Bone marrow (tissue), 2 donors: ENCODE results near the gene FARS2.

Experiments
- DNase-seq, 2 donors: peaks; one replicate each; lab custom pipeline; 2025; lab: John Stamatoyannopoulos, UW

The FARS2 gene

DNA sequence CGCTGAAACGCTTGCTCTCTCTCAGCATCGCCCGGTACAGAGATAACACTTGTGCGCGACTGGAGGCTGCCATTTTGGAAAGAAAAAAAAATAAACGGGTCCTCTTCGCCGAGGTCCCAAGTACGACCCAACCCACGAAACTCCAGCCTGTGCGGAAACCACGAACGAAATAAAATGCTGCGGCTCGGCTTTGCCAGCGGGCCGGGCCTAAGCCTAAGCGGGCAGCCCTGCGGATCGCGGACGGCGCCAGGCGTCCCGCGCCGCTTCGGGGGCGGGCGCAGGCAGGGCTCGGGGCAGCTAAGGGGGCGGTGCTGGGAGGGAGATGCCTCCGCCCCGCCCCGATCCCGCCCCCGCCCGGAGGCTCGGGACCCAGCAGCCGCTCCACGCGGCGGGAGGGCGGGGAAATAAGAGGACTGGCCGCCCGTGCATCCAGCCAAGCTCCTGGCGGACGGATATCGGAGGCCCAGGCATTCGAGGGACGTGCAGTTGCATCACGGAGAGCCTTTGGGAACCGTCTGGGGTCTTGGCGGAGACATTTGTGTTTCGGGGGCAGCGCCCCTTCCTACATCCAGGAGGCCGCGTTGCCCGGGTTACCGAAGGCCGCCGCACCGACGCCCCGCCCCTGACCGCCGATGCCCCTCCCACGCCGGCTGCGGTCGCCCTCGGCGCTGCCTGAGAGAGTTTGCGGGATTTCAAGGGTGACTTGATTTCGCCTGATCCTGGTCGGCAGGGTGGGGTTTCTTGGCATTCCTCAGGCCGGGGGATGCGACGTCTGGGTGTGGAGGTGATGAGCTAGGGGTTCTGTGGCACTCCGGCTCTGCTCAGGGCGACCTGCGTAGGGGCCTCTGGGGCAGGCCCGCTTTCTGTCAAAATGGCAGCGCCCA lies at the start of gene FARS2, which contains the start of gene LYRM4:
TSS of gene FARS2 (plus strand) at position 853 of the 884 bp plus-strand sequence.
TSS of gene LYRM4 (minus strand) at position 290 of the 884 bp plus-strand sequence. CDS start at position 73, 217 bp downstream.
- peak; percentile 78 to 94 for DNase-seq

DNA sequence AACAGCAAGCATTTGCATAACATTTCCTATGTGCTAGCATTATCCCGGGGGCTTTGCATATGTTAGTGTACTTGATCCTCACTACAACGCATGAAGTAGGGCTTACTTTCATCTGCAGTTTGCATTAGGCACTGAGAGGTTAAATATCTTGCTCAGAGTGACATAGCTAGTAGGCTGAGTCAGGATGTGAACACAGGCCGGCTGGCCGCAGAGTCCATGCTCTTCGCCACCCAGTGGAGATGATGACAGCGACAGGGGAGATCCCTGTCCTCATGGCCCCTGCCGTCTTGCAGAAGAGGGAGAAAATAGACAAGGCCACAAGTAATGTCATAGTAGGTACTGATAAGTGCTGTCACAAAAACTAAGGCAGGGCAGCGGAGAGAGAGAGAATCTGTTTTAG lies 47.5 kb upstream of the FARS2 start:
- no peak for DNase-seq

DNA sequence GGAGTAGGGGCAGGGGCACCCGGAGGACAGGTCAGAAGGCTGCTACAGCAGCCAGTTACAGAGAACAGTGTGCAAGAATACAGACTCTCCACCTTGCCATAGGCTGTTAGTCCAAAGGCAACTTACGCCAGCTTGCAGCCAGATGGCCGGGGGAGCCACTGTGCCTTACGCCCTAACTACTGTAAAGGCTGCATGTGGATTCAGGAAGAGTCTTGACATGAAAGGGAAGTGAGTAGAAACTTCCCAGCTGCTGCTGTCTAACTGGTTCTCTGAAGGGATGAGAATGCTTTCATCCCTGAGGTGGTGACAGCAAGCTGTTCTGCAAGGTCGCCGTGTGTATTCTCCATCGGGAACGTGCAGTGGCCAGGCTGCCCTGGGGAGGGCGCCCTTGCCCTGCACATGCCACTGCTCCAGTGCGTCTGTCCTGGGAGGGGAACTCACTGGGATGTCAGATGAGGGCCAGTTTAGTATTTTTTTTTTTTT lies 46.7 kb upstream of the FARS2 start:
- no peak for DNase-seq

GRCh38 chr6:5215159-5215558 lies 46.2 kb upstream of the FARS2 start:
- DNase-seq = peak in 1 of 2 donors; percentile 8

GRCh38 chr6:5215799-5216198 lies 45.5 kb upstream of the FARS2 start:
- DNase-seq = no peak

DNA sequence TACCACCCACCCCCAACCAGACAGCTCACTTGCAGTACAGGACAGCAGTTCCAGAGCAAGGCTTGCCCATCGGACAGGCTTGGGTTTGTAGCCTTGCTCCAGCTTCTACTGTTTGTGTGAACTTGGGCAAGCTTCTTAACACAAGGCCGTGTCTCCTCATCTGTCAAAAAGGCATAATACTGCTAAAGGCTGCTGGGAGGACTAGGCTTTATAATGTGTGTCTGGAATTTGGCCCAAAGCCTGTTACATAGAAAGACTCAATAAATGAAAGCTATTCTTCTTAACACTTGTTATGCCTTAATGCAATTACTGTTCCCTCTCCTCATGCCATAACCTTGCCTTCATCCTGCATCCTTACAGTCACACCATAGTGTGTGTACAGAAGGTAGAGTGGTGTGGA lies 44.0 kb upstream of the FARS2 start:
- DNase-seq = no peak

DNA sequence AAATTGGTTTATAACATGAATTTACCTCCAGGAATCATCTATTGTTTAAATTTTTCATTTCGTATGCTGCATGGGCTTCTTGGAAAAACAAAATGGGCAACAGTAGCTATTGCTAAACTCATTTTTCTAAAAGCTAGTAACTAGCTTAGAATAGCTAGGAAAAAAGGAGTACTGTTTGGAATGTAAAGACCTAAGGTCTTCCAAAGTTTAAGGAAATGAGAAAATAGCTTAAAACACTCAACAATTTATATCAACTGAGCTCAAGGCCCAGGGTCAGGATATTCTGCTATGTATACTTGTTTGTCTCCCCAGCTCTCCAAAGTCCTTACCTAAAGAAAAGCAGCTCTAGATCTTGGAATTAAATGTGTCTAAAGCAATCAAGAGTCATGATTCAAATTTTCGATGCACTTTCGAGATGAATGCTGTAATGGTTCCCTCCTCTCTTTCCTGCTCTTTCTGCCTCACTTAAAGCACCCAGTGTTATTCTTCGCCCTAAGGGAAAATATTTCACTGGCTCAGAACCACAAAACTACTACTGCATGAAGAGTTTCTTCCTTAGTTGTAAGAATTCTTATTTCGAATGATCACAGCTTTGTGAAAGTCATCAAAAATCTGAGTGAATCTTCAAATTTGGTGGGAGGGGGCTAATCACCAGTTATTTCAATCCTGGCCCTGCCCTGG lies 42.2 kb upstream of the FARS2 start:
- DNase-seq = no peak

DNA sequence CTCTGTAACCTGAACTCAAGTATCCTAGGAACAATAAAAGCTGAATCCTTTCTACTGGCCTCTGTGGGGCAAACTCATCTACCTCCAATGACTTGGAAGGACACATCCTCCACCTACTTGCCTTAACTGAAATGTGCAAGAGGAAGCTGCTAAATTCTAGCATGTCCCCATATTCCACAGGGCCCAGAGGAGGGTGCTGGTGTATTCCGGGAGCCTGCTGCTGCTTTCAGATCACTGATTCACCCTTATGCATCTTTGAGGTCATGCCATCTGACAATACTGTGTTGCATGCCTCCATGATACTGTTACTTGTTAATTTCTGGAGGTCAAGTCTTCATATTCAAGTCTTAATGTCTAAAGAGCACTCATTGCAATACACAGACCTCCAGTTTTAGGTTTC lies 40.9 kb upstream of the FARS2 start:
- DNase-seq = no peak

- DNase-seq = no peak
These were observed 38.0 kb upstream of the FARS2 start for GRCh38 chr6:5223309-5223708.

DNA sequence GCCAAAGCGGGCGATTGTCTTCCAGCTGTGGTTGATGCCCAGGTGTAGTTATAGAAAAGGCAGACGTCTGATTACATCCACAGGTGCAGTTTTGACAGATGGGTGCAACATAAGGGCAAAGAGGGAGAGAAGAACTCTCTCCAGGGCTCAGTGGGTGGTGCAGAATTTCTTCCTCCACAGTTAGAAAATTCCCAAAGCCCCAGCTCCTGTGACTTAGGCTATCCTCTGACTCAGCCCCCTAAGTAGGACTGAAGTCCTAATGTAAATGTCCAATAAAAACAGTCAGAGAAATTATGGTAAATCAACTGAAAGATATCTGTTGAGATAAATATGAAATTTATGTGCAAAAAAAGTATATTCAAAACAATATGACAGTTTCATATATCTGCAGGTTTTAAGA lies 32.0 kb upstream of the FARS2 start:
- no peak for DNase-seq

- no peak for DNase-seq
These were observed 31.2 kb upstream of the FARS2 start for GRCh38 chr6:5230081-5230480.

- DNase-seq = no peak
These were observed 30.0 kb upstream of the FARS2 start for GRCh38 chr6:5231289-5231688.

DNA sequence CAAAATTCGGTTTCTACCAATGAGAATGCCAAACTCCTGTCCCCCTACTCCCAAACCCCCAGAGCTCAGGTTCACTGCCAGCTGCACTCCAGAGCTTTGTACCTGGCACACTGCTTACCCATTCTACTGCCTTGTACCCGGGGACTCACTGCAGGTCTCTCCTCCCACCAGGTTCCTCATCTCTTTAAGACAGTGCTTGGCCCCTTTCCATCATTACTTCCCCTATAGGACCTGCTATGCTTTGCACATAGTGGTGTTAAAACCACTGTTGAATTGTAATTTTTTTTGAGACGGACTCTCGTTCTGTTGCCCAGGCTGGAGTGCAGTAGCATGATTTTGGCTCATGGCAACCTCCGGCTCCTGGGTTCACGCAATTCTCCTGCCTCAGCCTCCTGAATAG lies 26.4 kb upstream of the FARS2 start:
- DNase-seq = no peak

GRCh38 chr6:5235830-5236229 lies 25.5 kb upstream of the FARS2 start:
- DNase-seq = no peak

DNA sequence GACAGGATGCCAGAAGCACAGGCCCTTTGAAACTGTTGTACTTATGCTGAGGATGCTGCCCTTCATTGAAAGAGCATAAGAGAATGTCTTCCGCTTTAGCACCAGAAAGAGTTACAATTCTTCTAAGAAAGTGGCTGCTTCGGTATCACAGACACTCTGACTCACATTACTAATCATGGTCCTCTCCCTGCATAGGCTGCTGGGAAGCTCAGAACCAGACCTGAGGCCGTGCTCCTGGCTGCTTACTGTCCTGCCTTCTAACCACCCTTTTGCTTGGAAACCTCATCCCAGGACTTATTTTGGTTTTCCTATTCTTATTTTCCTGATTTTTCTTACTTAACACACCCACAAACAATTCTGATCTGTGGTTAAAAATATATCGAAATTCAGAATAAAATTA lies 23.5 kb upstream of the FARS2 start:
- DNase-seq = no peak

- no peak for DNase-seq
These were observed 23.0 kb upstream of the FARS2 start for GRCh38 chr6:5238336-5238735.

- DNase-seq = no peak
These were observed 20.1 kb upstream of the FARS2 start for GRCh38 chr6:5241252-5241651.

- DNase-seq = no peak
These were observed 18.2 kb upstream of the FARS2 start for GRCh38 chr6:5243069-5243468.

DNA sequence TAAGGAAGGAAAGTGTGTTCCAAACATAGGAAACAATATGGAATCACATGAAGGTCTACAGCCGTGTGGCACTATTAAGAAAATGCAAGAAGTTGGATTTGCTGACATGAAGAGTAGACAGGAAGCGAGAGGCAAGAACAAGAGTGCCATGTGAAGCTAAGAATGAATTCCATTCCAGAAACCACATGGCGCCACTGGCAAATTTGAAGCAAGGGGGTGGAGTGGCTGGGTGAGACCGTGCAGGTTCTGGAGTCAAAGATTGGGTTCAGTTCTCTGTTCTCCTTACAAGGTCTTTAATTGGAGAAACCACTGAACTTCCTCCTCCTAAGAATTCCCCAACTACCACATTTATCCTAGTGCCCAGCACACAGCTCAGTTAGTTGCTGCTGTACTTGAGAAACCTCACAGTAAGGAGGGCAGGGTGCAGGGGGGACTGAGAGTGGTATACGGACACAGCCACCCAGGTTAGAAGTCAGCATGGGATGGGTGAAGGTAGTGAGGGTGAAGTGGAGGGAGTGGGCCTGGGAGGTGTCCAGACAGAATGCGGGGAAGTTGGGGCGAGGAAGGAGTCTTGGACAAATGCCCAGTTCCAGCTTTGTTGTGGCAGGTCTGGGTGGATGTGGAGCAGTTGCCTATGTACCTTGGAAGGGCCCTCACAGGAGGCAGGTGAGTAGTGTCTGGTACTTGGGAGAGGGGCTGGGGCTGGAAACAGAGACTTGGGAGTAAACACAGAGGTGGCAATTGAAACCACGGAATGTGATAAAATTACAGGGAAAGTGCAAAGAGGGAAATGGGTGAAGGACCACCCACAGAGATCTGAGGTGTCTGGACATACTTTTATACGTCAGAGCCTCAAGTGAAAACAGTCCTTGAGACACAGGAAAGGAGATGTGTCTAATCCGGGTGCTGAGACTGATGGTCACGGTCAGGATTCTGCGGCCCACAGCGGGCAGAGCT lies 14.9 kb upstream of the FARS2 start:
- no peak for DNase-seq

DNA sequence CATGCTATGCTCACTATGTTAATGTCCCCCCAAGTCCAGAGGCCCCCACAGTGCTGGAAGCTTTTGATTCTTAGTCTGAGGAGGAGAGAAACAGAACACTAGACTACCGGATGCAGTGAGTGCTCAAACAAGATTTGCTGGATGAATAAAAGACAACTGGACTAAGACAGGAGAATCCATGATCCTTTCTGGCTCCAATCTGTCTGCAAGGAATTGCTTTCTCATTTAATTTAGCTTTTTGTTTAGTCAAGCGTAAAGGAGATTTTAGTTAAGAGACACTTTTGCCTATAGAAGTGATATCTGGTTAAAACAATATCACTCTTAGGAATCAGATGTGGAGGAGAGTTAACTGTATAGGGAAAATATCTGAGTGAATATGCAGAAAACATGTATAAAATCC lies 14.1 kb upstream of the FARS2 start:
- DNase-seq = no peak

- no peak for DNase-seq
These were observed 12.8 kb upstream of the FARS2 start for GRCh38 chr6:5248302-5249098.
